ENCODE results near the gene LCN1.

LCN1 gene

GRCh38 chr9:135515083-135515951 is 5.9 kb upstream of the LCN1 start:
- Histone ChIP-seq H3K9me3 (ENCODE audit: control insufficient read depth in 1 of 2, low read length in 2 of 2) (no peaks in the 10 kb centered on the region), H3K4me1 (ENCODE audit: control insufficient read depth in 1 of 2, insufficient read depth in 2 of 2, low read length in 2 of 2) (no peaks in the 10 kb centered on the region), H3K36me3 (ENCODE audit: control insufficient read depth in 1 of 2, insufficient read depth in 2 of 2, low read length in 2 of 2) (no peaks in the 10 kb centered on the region), H3K27me3 (ENCODE audit: control insufficient read depth in 1 of 2, insufficient read depth in 2 of 2, low read length in 2 of 2) (no peaks in the 10 kb centered on the region), H3K4me3 (ENCODE audit: low read depth in 1 of 2, low read length in 2 of 2) (no peak overlapping the region), H3K9ac (ENCODE audit: low read depth in 1 of 2, low read length in 2 of 2) (no peak overlapping the region), H3K27ac (ENCODE audit: low read depth, low read length) (no peak overlapping the region)

GRCh38 chr9:135516132-135516860 is 4.9 kb upstream of the LCN1 start:
- Histone ChIP-seq H3K4me3 (ENCODE audit: low read depth in 1 of 2, low read length in 2 of 2) (no peak overlapping the region), H3K9ac (ENCODE audit: low read depth in 1 of 2, low read length in 2 of 2) (no peak overlapping the region)

GRCh38 chr9:135517407-135517822 is 3.8 kb upstream of the LCN1 start:
- no peak overlapping the region for H3K27ac ChIP-seq (ENCODE audit: low read depth, low read length)
- H3K9ac ChIP-seq (ENCODE audit: low read depth in 1 of 2, low read length in 2 of 2) = no peak overlapping the region
- no peaks in the 10 kb centered on the region for H3K36me3 ChIP-seq (ENCODE audit: control insufficient read depth in 1 of 2, insufficient read depth in 2 of 2, low read length in 2 of 2)
- no peaks in the 10 kb centered on the region for H3K4me1 ChIP-seq (ENCODE audit: control insufficient read depth in 1 of 2, insufficient read depth in 2 of 2, low read length in 2 of 2)
- H3K27me3 ChIP-seq (ENCODE audit: control insufficient read depth in 1 of 2, insufficient read depth in 2 of 2, low read length in 2 of 2) = no peaks in the 10 kb centered on the region
- no peak overlapping the region for H3K4me3 ChIP-seq (ENCODE audit: low read depth in 1 of 2, low read length in 2 of 2)
- H3K9me3 ChIP-seq (ENCODE audit: control insufficient read depth in 1 of 2, low read length in 2 of 2) = no peaks in the 10 kb centered on the region

More at GRCh38 chr9:135516132-135516860, 4.9 kb upstream of the LCN1 start:
- H3K36me3 ChIP-seq (ENCODE audit: control insufficient read depth in 1 of 2, insufficient read depth in 2 of 2, low read length in 2 of 2) = no peaks in the 10 kb centered on the region
- no peak overlapping the region for H3K27ac ChIP-seq (ENCODE audit: low read depth, low read length)
- no peaks in the 10 kb centered on the region for H3K9me3 ChIP-seq (ENCODE audit: control insufficient read depth in 1 of 2, low read length in 2 of 2)
- H3K4me1 ChIP-seq (ENCODE audit: control insufficient read depth in 1 of 2, insufficient read depth in 2 of 2, low read length in 2 of 2) = no peaks in the 10 kb centered on the region
- H3K27me3 ChIP-seq (ENCODE audit: control insufficient read depth in 1 of 2, insufficient read depth in 2 of 2, low read length in 2 of 2) = no peaks in the 10 kb centered on the region

GRCh38 chr9:135519179-135519971 is 1.9 kb upstream of the LCN1 start:
- Histone ChIP-seq H3K4me1 (ENCODE audit: control insufficient read depth in 1 of 2, insufficient read depth in 2 of 2, low read length in 2 of 2) (no peaks in the 10 kb centered on the region), H3K36me3 (ENCODE audit: control insufficient read depth in 1 of 2, insufficient read depth in 2 of 2, low read length in 2 of 2) (no peaks in the 10 kb centered on the region), H3K9ac (ENCODE audit: low read depth in 1 of 2, low read length in 2 of 2) (no peak overlapping the region), H3K4me3 (ENCODE audit: low read depth in 1 of 2, low read length in 2 of 2) (no peak overlapping the region), H3K9me3 (ENCODE audit: control insufficient read depth in 1 of 2, low read length in 2 of 2) (no peaks in the 10 kb centered on the region), H3K27me3 (ENCODE audit: control insufficient read depth in 1 of 2, insufficient read depth in 2 of 2, low read length in 2 of 2) (no peaks in the 10 kb centered on the region), H3K27ac (ENCODE audit: low read depth, low read length) (no peak overlapping the region)

- Histone ChIP-seq H3K36me3 (ENCODE audit: control insufficient read depth in 1 of 2, insufficient read depth in 2 of 2, low read length in 2 of 2) (no peaks in the 10 kb centered on the region), H3K4me1 (ENCODE audit: control insufficient read depth in 1 of 2, insufficient read depth in 2 of 2, low read length in 2 of 2) (no peaks in the 10 kb centered on the region), H3K9me3 (ENCODE audit: control insufficient read depth in 1 of 2, low read length in 2 of 2) (no peaks in the 10 kb centered on the region), H3K9ac (ENCODE audit: low read depth in 1 of 2, low read length in 2 of 2) (no peak overlapping the region), H3K27ac (ENCODE audit: low read depth, low read length) (no peak overlapping the region), H3K27me3 (ENCODE audit: control insufficient read depth in 1 of 2, insufficient read depth in 2 of 2, low read length in 2 of 2) (no peaks in the 10 kb centered on the region), H3K4me3 (ENCODE audit: low read depth in 1 of 2, low read length in 2 of 2) (no peak overlapping the region)
Observed at GRCh38 chr9:135521608-135522095, 412 bp downstream of the LCN1 start.

- Histone ChIP-seq H3K27me3 (ENCODE audit: control insufficient read depth in 1 of 2, insufficient read depth in 2 of 2, low read length in 2 of 2) (no peaks in the 10 kb centered on the region), H3K9ac (ENCODE audit: low read depth in 1 of 2, low read length in 2 of 2) (no peak overlapping the region)
Observed at GRCh38 chr9:135522137-135522877, 1.1 kb downstream of the LCN1 start.

GRCh38 chr9:135522931-135523330 is 1.7 kb downstream of the LCN1 start:
- no peak overlapping the region for H3K9ac ChIP-seq (ENCODE audit: low read depth in 1 of 2, low read length in 2 of 2)
- no peaks in the 10 kb centered on the region for H3K9me3 ChIP-seq (ENCODE audit: control insufficient read depth in 1 of 2, low read length in 2 of 2)
- no peaks in the 10 kb centered on the region for H3K4me1 ChIP-seq (ENCODE audit: control insufficient read depth in 1 of 2, insufficient read depth in 2 of 2, low read length in 2 of 2)
- no peaks in the 10 kb centered on the region for H3K36me3 ChIP-seq (ENCODE audit: control insufficient read depth in 1 of 2, insufficient read depth in 2 of 2, low read length in 2 of 2)
- no peaks in the 10 kb centered on the region for H3K27me3 ChIP-seq (ENCODE audit: control insufficient read depth in 1 of 2, insufficient read depth in 2 of 2, low read length in 2 of 2)
- H3K4me3 ChIP-seq (ENCODE audit: low read depth in 1 of 2, low read length in 2 of 2) = no peak overlapping the region
- no peak overlapping the region for H3K27ac ChIP-seq (ENCODE audit: low read depth, low read length)

More at GRCh38 chr9:135522137-135522877, 1.1 kb downstream of the LCN1 start:
- no peaks in the 10 kb centered on the region for H3K4me1 ChIP-seq (ENCODE audit: control insufficient read depth in 1 of 2, insufficient read depth in 2 of 2, low read length in 2 of 2)
- H3K4me3 ChIP-seq (ENCODE audit: low read depth in 1 of 2, low read length in 2 of 2) = no peak overlapping the region
- H3K27ac ChIP-seq (ENCODE audit: low read depth, low read length) = no peak overlapping the region
- no peaks in the 10 kb centered on the region for H3K9me3 ChIP-seq (ENCODE audit: control insufficient read depth in 1 of 2, low read length in 2 of 2)
- H3K36me3 ChIP-seq (ENCODE audit: control insufficient read depth in 1 of 2, insufficient read depth in 2 of 2, low read length in 2 of 2) = no peaks in the 10 kb centered on the region

GRCh38 chr9:135523521-135524129 is 2.4 kb downstream of the LCN1 start:
- no peak overlapping the region for H3K9ac ChIP-seq (ENCODE audit: low read depth in 1 of 2, low read length in 2 of 2)
- no peaks in the 10 kb centered on the region for H3K4me1 ChIP-seq (ENCODE audit: control insufficient read depth in 1 of 2, insufficient read depth in 2 of 2, low read length in 2 of 2)
- H3K27me3 ChIP-seq (ENCODE audit: control insufficient read depth in 1 of 2, insufficient read depth in 2 of 2, low read length in 2 of 2) = no peaks in the 10 kb centered on the region
- no peaks in the 10 kb centered on the region for H3K9me3 ChIP-seq (ENCODE audit: control insufficient read depth in 1 of 2, low read length in 2 of 2)
- H3K27ac ChIP-seq (ENCODE audit: low read depth, low read length) = no peak overlapping the region
- no peaks in the 10 kb centered on the region for H3K36me3 ChIP-seq (ENCODE audit: control insufficient read depth in 1 of 2, insufficient read depth in 2 of 2, low read length in 2 of 2)
- no peak overlapping the region for H3K4me3 ChIP-seq (ENCODE audit: low read depth in 1 of 2, low read length in 2 of 2)

GRCh38 chr9:135524130-135524861 is 3.1 kb downstream of the LCN1 start:
- Histone ChIP-seq H3K9ac (ENCODE audit: low read depth in 1 of 2, low read length in 2 of 2) (no peak overlapping the region), H3K27me3 (ENCODE audit: control insufficient read depth in 1 of 2, insufficient read depth in 2 of 2, low read length in 2 of 2) (no peaks in the 10 kb centered on the region), H3K27ac (ENCODE audit: low read depth, low read length) (no peak overlapping the region), H3K36me3 (ENCODE audit: control insufficient read depth in 1 of 2, insufficient read depth in 2 of 2, low read length in 2 of 2) (no peaks in the 10 kb centered on the region), H3K4me1 (ENCODE audit: control insufficient read depth in 1 of 2, insufficient read depth in 2 of 2, low read length in 2 of 2) (no peaks in the 10 kb centered on the region), H3K9me3 (ENCODE audit: control insufficient read depth in 1 of 2, low read length in 2 of 2) (no peaks in the 10 kb centered on the region), H3K4me3 (ENCODE audit: low read depth in 1 of 2, low read length in 2 of 2) (no peak overlapping the region)
